Ovary (tissue), 3 donors: ENCODE results near the gene PRPF40B.

Experiments used
- EP300 ChIP-seq: sonication (generic); formaldehyde crosslinking; IDR thresholded peaks from one replicate; pipeline ENCODE4 v1.6.1; 2017; ENCODE audit warnings: antibody characterized with exemption
- POLR2A ChIP-seq: fragments of 450-650 bp; IDR thresholded peaks from one replicate; pipeline ENCODE4 v1.6.1; 2017; ENCODE audit warnings: antibody characterized with exemption, mild to moderate bottlenecking, moderate library complexity
- TF ChIP-seq, protein P1 (sequence below), 3 donors: fragments of 450-650 bp in 2 of 3; fragments of 200-600 bp in 1 of 3; IDR thresholded peaks; one replicate each; pipeline versions ENCODE4 v1.5.1 to v1.8.0; 2016 to 2022; ENCODE audit warnings: antibody characterized with exemption in 3 of 3, mild to moderate bottlenecking in 1 of 3
- donor health status: DM: no; HTN: no; CAD: no.

DNA sequence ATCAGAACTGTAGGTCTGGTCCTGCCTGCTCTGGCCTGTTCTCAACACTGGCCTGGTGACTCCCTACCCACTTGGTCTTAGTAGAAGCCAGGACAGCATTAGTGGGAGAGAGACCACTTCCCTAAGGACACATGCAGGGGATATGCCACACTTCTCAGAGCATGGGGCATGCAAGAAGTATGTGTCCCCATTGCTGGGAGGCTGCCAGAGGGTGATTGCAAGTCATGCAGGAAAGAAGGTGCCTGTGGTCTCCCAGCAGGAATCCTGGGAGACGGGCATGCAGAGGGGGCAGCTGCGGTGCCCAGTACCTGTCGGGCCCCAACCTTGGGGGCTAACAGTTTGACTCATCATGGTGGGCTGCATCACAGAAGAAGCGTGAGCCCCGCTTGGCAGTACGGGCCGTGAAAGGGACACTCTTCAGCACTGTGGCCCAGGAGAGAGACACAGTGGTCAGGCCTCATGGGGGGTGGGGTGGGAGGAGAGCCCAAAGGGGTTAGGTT lies 23.0 kb downstream of the PRPF40B start:
- TF ChIP-seq, protein P1, sequence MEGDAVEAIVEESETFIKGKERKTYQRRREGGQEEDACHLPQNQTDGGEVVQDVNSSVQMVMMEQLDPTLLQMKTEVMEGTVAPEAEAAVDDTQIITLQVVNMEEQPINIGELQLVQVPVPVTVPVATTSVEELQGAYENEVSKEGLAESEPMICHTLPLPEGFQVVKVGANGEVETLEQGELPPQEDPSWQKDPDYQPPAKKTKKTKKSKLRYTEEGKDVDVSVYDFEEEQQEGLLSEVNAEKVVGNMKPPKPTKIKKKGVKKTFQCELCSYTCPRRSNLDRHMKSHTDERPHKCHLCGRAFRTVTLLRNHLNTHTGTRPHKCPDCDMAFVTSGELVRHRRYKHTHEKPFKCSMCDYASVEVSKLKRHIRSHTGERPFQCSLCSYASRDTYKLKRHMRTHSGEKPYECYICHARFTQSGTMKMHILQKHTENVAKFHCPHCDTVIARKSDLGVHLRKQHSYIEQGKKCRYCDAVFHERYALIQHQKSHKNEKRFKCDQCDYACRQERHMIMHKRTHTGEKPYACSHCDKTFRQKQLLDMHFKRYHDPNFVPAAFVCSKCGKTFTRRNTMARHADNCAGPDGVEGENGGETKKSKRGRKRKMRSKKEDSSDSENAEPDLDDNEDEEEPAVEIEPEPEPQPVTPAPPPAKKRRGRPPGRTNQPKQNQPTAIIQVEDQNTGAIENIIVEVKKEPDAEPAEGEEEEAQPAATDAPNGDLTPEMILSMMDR (IDR thresholded peaks at IDR 0.05) = no peak
- TF ChIP-seq POLR2A = no peak
- TF ChIP-seq EP300 = no peak
